GM23248 (cell line): ENCODE data around the gene RUFY3.

Source experiments
- EZH2 ChIP-seq: fragments of 200-600 bp; sonication (generic); IDR thresholded peaks from 2 replicates; pipeline ENCODE4 v1.6.1; 2018; ENCODE audit warnings: antibody characterized with exemption, mild to moderate bottlenecking; ENCODE audit not compliant: insufficient read depth, poor library complexity, severe bottlenecking
- EZH2phosphoT487 ChIP-seq: fragments of 200-600 bp; sonication (generic); IDR thresholded peaks from 2 replicates; pipeline ENCODE4 v1.6.1; 2018; ENCODE audit warnings: antibody characterized with exemption, moderate library complexity, mild to moderate bottlenecking, low read depth; ENCODE audit not compliant: insufficient read depth

- TF ChIP-seq EZH2 = no peak
- no peak for TF ChIP-seq EZH2phosphoT487
These were observed 33.7 kb upstream of the RUFY3 start, which contains the start of gene UTP3 for GRCh38 chr4:70687821-70688794.
